Psoas muscle (tissue), 8 donors: ENCODE measurements around the gene ITPR3. TPM values are rescaled to one million over a fixed set of nuclear protein-coding genes. Genes with fewer than 3 reads are reported as not detected.

ENCODE experiments used
- ATAC-seq, 4 donors: fragments of 200-7000 bp; cut with Tn5 transposase; one replicate each; pipeline ENCODE4 v1.9.1; 2020; ENCODE audit warnings: moderate library complexity in 3 of 4, mild to moderate bottlenecking in 2 of 4
- DNase-seq, 2 donors: peaks; one replicate each; pipeline ENCODE4 v3.0.0-alpha.2; 2020
- H3K27ac ChIP-seq: fragments of 200-600 bp; one replicate; pipeline ENCODE4 v1.8.0; 2022
- H3K27me3 ChIP-seq, 3 donors: fragments of 200-600 bp in 1 of 3; one replicate each; pipeline versions ENCODE4 v1.6.1 to v1.8.0; 2013 to 2022; ENCODE audit warnings: low read length in 2 of 3, mild to moderate bottlenecking in 2 of 3, moderate library complexity in 1 of 3; ENCODE audit not compliant: insufficient read depth in 3 of 3
- H3K36me3 ChIP-seq, 2 donors: fragments of 200-600 bp in 1 of 2; one replicate each; pipeline versions ENCODE4 v1.6.1 to v1.8.0; 2013 to 2022; ENCODE audit warnings: low read depth in 1 of 2, mild to moderate bottlenecking in 1 of 2, moderate library complexity in 1 of 2; ENCODE audit not compliant: insufficient read depth in 1 of 2
- H3K4me1 ChIP-seq: fragments of 200-600 bp; one replicate; pipeline ENCODE4 v1.8.0; 2022
- H3K4me3 ChIP-seq: fragments of 200-600 bp; one replicate; pipeline ENCODE4 v1.8.0; 2022; ENCODE audit warnings: mild to moderate bottlenecking
- H3K9me3 ChIP-seq: fragments of 200-600 bp; one replicate; pipeline ENCODE4 v1.8.0; 2022
- CTCF ChIP-seq: fragments of 200-600 bp; IDR thresholded peaks from one replicate; pipeline ENCODE4 v1.8.0; 2022; ENCODE audit warnings: antibody characterized with exemption
- WGBS, 3 donors: extraction: QIAGEN DNeasy Blood & Tissue Kit; methylation state at CpG; one replicate each; pipeline versions ENCODE4 v1.1.6 to v1.1.7; 2013; 5-methylcytosine and 5-hydroxymethylcytosine counted together
- intact Hi-C, 2 donors: fragments of 100-400 bp; cut with DNase I; formaldehyde crosslinking; loops; one replicate each; pipeline versions ENCODE4 v1.11.0 to v1.14.2; 2022
- polyA plus RNA-seq, 3 donors: library from polyadenylated mRNA; stranded (reverse); fragments of 200-250 nt; gene quantifications; one replicate each; pipeline ENCODE4 v1.2.3, GENCODE V29; 2013
- total RNA-seq, 4 donors: library from RNA; stranded (reverse); fragmentation: NEBNext Ultra II Directional in 2 of 4; extraction: Animal tissue kit (Norgen Biotek cat#: 25700) in 2 of 4; gene quantifications; one replicate each; pipeline versions ENCODE4 v1.2.1 to v1.2.4, GENCODE V29; 2021 to 2023
- donor health status: healthy with polysubstance abuse.
- donor health status: DM: no; HTN: no; CAD: no; lungs with moderate emphysema.
- donor health status: Bipolar disorder and iron deficiency.
- donor health status: healthy.
- donor health status: DM: yes; HTN: yes; CAD: no.
- donor health status: DM: no; HTN: no; CAD: no.
- donor health status: DM: no; HTN: no; CAD: no.
- donor health status: DM: yes; HTN: yes; CAD: no.

The ITPR3 gene
- total and polyA plus RNA-seq, 7 donors: 1.9 to 7.4 (median 3.8) TPM

GRCh38 chr6:33631971-33632557 lies 10.9 kb downstream of the ITPR3 start:
- Histone ChIP-seq H3K4me3 (no peak overlapping the region), H3K27ac (no peak overlapping the region), H3K9me3 (no peaks in the 10 kb centered on the region), H3K4me1 (peaks cover 10% of the 10 kb centered on the region), H3K27me3 (no peaks in the 10 kb centered on the region), H3K36me3 (no peaks in the 10 kb centered on the region)
- no peak for DNase-seq
- 87 to 89% (median 87%) methylated on average over 4 of the region's 4 CpGs for WGBS, 3 donors
- no peak for ATAC-seq
- intact Hi-C loops: loop anchor here in 1 of 2 donors (5.0 kb wide), 1 partner anchor 45 kb away; no protein-coding TSS in a partner anchor
- no peak for TF ChIP-seq CTCF

GRCh38 chr6:33632558-33633039 lies 11.5 kb downstream of the ITPR3 start:
- DNase-seq (peak; percentile 60 to 71), ATAC-seq (peak; percentile 39 to 63 (median 62))
- no peak overlapping the region for H3K27ac ChIP-seq
- H3K27me3 ChIP-seq: no peaks in the 10 kb centered on the region
- TF ChIP-seq CTCF: peak; percentile 48
- no peak overlapping the region for H3K4me3 ChIP-seq
- WGBS, 3 donors: 77 to 82% (median 81%) methylated on average over 6 of the region's 6 CpGs
- H3K9me3 ChIP-seq: no peaks in the 10 kb centered on the region
- intact Hi-C loops: loop anchor here in 1 of 2 donors (5.0 kb wide), 1 partner anchor 45 kb away; no protein-coding TSS in a partner anchor
- peaks cover 10% of the 10 kb centered on the region for H3K4me1 ChIP-seq
- H3K36me3 ChIP-seq: no peaks in the 10 kb centered on the region

GRCh38 chr6:33633084-33633461 lies 12.0 kb downstream of the ITPR3 start:
- H3K27me3 ChIP-seq: no peaks in the 10 kb centered on the region
- no peak for DNase-seq
- H3K4me1 ChIP-seq: peaks cover 10% of the 10 kb centered on the region
- TF ChIP-seq CTCF: no peak
- peak in 3 of 4 donors; percentile 4 to 5 (median 4) for ATAC-seq
- peak overlapping the region; percentile 46 for H3K27ac ChIP-seq
- no peaks in the 10 kb centered on the region for H3K36me3 ChIP-seq
- WGBS, 3 donors: 28 to 37% (median 36%) methylated on average over 16 to 21 of the region's 21 CpGs
- H3K4me3 ChIP-seq: peak overlapping the region; percentile 60
- intact Hi-C loops: loop anchor here in 1 of 2 donors (5.0 kb wide), 1 partner anchor 46 kb away; no protein-coding TSS in a partner anchor
- no peaks in the 10 kb centered on the region for H3K9me3 ChIP-seq

- Histone ChIP-seq H3K36me3 (no peaks in the 10 kb centered on the region), H3K27me3 (no peaks in the 10 kb centered on the region), H3K4me3 (peak overlapping the region; percentile 66), H3K9me3 (no peaks in the 10 kb centered on the region), H3K27ac (peak overlapping the region; percentile 46), H3K4me1 (peaks cover 10% of the 10 kb centered on the region)
- DNase-seq (peak; percentile 80 to 87), ATAC-seq (peak; percentile 81 to 89 (median 82))
- intact Hi-C loops: loop anchor here in 1 of 2 donors (5.0 kb wide), 1 partner anchor 46 kb away; no protein-coding TSS in a partner anchor
- WGBS, 3 donors: 0 to 1% (median 1%) methylated on average over 26 to 86 of the region's 86 CpGs
- TF ChIP-seq CTCF: no peak
These were observed 12.5 kb downstream of the ITPR3 start for GRCh38 chr6:33633462-33634158.
